Right ventricle myocardium inferior (tissue), 1 donor: ENCODE results near the gene IDUA. TPM values are rescaled to one million over a fixed set of nuclear protein-coding genes. Genes with fewer than 3 reads are reported as not detected.
A peak's percentile ranks its signal among the peaks of the same experiment; 100 is the strongest.

Source experiments
- ATAC-seq: fragments of 200-7000 bp; cut with Tn5 transposase; one replicate; pipeline ENCODE4 v1.9.1; 2020; ENCODE audit warnings: mild to moderate bottlenecking, moderate library complexity
- DNase-seq: peaks from one replicate; pipeline ENCODE4 v3.0.0; 2021; ENCODE audit errors: missing footprints
- intact Hi-C: fragments of 100-400 bp; cut with DNase I; formaldehyde crosslinking; loops from one replicate; pipeline ENCODE4 v1.11.0; 2022
- total RNA-seq: library from RNA; stranded (reverse); fragmentation: NEBNext Ultra II Directional; extraction: Animal tissue kit (Norgen Biotek cat#: 25700); gene quantifications from one replicate; pipeline ENCODE4 v1.2.1, GENCODE V29; 2021
- donor health status: DM: no; HTN: yes; CAD: no; lungs with severe emphysema.

Gene IDUA
- total RNA-seq, 1 donor from 2014 or later = 8.6 TPM

- intact Hi-C loops = loop anchor here (10.0 kb wide), 1 partner anchor 47 kb away; the partner anchor contains the start of genes GAK and TMEM175
- DNase-seq (peak; percentile 60), ATAC-seq (no peak)
Observed at GRCh38 chr4:982291-982690, 4.6 kb upstream of the IDUA start.

DNA sequence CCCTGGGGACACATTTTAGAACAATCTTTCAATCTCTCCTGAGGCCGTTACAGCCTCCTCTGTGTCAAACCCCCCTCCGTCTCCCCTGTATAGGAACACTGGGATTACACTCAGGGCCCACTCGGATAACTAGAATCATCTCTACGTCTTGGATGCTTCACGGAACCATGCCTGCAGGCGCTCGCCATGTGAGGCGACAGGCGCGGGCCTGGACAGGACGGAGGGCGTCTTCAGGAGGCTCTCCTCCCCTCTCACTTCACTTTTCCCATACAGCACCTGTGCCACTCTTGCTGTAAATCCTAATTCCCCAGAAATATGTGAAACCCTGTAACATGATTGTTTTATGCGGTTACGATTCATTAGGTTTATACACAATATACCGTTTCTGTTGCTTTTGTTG lies 4.0 kb upstream of the IDUA start:
- ATAC-seq (no peak), DNase-seq (peak; percentile 30)
- intact Hi-C loops = loop anchor here (10.0 kb wide), 1 partner anchor 48 kb away; the partner anchor contains the start of genes GAK and TMEM175

DNA sequence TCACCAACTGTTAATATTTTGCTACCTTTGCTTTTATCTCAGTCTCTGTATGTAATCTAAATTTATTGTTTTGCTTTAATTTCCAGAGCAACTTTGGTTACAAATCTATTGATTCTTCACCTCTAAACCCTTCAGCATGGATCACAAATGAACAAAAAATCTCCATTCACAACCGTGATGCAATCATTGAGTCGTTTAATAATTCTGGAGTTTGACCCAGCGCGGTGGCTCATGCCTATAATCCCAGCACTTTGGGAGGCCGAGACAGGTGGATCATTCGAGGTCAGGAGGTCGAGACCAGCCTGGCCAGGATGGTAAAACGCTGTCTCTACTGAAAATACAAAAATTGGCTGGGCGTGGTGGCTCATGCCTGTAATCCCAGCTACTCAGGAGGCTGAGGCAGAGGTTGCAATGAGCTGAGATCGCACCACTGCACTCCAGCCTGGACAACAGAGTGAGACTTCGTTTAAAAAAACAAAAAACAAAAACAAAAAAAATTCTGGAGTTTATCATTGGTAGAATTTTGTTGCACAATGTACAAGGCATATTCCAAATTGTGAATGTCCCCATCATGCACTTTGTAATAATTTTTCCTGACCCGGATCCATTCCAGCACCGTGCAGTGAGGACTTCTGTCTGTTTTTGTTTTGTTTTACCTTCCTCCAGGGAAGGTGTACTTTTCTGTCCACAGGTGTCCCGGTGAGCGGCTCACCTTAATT lies 2.3 kb upstream of the IDUA start:
- ATAC-seq (no peak), DNase-seq (peak; percentile 15)
- intact Hi-C loops = loop anchor here (5.0 to 10.0 kb wide), 2 partner anchors 50 to 242 kb away; partner anchors contain the start of genes GAK and TMEM175

DNA sequence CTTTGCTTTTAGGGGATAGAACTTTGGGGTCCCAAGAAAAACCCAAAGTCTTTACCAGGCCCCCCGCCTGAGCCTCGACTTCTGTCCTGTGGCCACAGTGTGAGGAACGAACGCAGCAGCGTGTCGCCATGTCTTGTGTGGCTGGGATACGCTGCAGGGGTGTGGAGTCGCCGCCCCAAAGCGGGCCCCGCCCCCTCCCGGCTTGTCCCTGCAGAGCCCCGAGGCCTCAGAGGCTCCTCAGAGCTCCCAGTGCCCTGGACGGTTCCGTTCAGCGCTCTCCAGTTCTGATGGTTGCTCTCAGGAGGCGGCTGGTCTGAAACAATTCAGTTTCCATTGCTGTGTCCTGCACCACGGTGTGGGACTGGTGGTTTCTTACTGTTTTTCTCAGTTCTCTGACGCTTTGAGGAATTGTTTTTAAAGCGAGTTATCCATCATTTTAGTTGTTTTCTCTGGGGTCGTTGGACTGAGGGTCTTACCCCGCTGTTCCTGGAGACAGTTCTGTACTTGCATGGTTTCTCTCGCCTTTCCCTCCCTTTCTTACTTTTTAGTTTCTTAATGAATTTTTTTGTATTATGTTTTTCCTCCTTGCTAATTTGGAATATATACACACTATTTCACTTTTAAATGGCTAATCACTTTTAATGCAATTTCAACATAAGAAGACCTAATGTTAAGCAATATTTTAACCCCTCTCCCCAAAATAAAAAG lies 1.6 kb upstream of the IDUA start:
- intact Hi-C loops = loop anchor here (5.0 to 10.0 kb wide), 2 partner anchors 50 to 243 kb away; partner anchors contain the start of genes GAK and TMEM175
- ATAC-seq = peak; percentile 78
- DNase-seq = peak; percentile 90

GRCh38 chr4:986428-986878 lies 391 bp upstream of the IDUA start:
- DNase-seq (peak; percentile 35), ATAC-seq (peak; percentile 4)
- intact Hi-C loops = loop anchor here (5.0 to 10.0 kb wide), 2 partner anchors 52 to 244 kb away; partner anchors contain the start of genes GAK and TMEM175

- peak; percentile 62 for DNase-seq
- intact Hi-C loops = loop anchor here (5.0 to 10.0 kb wide), 2 partner anchors 53 to 246 kb away; partner anchors contain the start of genes GAK and TMEM175
- no peak for ATAC-seq
Observed at GRCh38 chr4:987624-988513, 1.0 kb downstream of the IDUA start.

- intact Hi-C loops = loop anchor here (5.0 to 10.0 kb wide), 2 partner anchors 54 to 247 kb away; partner anchors contain the start of genes GAK and TMEM175
- DNase-seq = peak; percentile 58
Observed at GRCh38 chr4:988726-989721, 2.2 kb downstream of the IDUA start.

DNA sequence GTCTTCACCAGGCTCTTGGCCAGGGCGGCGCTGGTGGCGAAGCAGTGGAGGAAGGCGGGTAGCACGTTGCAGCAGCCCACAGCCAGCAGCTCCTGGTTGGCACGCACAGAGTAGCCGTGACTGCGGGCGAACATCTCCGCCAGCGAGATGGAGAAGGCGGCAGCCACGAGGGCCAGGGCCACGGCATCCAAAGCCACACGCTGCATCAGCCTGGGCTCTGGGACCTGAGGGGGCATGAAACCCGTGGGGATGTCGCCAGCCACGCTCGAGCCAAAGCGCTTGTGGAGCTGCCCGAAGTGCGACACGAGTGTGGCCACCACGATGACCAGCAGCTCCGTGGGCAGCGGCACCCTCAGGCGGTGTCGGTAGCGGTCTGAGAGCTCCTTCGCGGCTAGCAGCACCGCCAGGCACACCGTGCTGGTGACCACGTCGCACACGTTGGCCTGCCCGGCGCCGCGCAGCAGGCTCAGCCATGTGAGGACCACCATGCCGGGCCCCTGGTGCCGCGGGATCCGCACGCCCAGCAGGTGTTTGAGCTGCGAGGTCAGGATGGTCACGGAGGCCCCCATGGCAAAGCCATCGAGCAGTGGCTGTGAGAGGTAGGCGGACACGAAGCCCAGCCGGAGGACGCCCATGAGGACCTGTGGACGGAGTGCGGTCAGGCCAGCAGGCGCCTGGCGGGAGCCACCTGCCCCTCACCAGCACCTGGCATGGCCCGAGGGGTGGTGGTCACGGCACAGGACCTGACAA lies 3.1 kb downstream of the IDUA start:
- peak; percentile 60 for DNase-seq
- intact Hi-C loops = loop anchor here (5.0 to 10.0 kb wide), 2 partner anchors 55 to 248 kb away; partner anchors contain the start of genes GAK and TMEM175
- no peak for ATAC-seq

More at GRCh38 chr4:988726-989721, 2.2 kb downstream of the IDUA start:
- ATAC-seq = no peak

DNA sequence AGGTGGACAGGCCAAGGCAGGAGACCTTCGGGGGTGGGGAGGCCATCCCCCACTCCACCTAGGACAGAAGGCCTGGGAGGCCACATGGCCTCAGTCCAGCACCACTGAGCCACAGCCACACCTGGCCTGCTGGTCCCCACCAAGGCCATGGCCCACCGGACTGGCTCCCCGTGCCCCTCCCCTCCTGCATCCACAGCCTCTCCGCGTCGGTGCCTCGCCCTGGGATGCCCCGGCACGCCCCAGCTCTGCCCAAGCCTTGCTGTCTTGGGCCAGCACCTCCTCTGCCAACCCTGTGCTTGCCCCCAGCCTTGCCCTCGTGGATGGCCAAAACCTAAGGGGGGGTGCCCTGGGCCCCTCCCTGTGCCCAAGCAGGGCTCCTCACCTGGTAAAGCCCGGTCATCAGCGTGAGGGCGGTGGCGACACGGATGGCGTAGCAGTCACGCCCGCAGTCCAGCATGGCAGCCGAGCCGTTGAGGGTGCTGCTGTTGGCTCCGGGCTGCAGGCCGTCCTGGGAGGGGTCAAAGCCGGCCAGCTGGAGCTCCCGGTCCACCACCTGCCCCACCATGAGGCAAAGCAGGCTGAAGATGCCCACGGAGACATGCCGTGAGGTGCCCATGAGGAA lies 4.0 kb downstream of the IDUA start:
- intact Hi-C loops = no loop called here
- DNase-seq (peak; percentile 58), ATAC-seq (no peak)

- ATAC-seq = no peak
- intact Hi-C loops = no loop called here
- DNase-seq = peak; percentile 60
Observed at GRCh38 chr4:991451-992296, 4.8 kb downstream of the IDUA start.

DNA sequence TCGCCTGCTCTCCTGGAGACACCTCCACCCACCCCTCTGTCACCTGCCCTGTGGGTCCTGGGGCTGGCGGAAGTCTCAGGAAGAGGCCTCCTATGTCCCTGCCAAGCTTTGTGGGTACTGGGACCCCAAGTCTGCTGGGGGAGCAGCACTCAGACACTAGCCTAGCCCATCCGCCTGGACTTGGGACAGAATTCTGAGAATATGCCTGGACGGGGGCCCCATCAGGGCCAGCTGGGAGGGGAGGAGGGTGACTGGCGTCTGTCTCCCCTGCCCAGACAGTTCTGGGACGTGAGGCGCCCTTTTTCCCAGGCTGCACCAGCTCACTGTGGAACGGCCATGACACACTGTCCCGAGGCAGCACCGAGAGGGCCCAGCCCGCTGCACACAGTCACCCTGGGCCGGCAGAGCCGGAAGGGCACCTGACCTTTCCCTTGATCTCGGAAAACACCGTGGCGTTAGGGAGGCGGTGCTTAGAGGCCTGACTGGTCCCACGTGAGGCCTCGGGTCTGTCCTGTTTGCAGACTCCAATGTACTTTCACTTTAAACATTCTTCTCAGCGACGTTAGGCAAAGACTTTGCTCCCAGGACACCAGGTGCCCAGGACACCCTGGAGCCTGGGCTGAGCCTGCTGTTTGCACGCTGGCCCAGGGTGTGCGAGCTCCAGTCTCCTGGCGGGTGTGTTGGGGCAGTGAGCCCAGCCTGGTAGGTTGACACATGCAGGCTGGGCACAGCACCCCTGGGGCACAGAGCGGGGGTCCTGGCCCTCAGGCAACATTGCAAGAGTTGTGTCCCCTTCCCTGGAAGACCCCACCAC lies 5.7 kb downstream of the IDUA start:
- intact Hi-C loops = no loop called here
- DNase-seq = peak; percentile 63
- no peak for ATAC-seq

- ATAC-seq (no peak), DNase-seq (peak; percentile 69)
- intact Hi-C loops = no loop called here
Observed at GRCh38 chr4:993111-994029, 6.5 kb downstream of the IDUA start, which contains the start of gene SLC26A1. Gene SLC26A1 (minus strand): TSS chr4:993404. CDS start chr4:991703, 1,701 bp downstream.

- DNase-seq (peak; percentile 44), ATAC-seq (no peak)
- intact Hi-C loops = no loop called here
Observed at GRCh38 chr4:995311-996026, 8.6 kb downstream of the IDUA start.
